GM12801 (cell line): Measurements from ENCODE around the gene SLC44A3.

ENCODE experiments used
- TF ChIP-seq, protein P1 (sequence below): IDR thresholded peaks from one replicate; pipeline ENCODE4 v1.5.1; 2011; ENCODE audit warnings: control low read depth; ENCODE audit not compliant: insufficient read length; ENCODE audit errors: extremely low read depth

SLC44A3 gene

DNA sequence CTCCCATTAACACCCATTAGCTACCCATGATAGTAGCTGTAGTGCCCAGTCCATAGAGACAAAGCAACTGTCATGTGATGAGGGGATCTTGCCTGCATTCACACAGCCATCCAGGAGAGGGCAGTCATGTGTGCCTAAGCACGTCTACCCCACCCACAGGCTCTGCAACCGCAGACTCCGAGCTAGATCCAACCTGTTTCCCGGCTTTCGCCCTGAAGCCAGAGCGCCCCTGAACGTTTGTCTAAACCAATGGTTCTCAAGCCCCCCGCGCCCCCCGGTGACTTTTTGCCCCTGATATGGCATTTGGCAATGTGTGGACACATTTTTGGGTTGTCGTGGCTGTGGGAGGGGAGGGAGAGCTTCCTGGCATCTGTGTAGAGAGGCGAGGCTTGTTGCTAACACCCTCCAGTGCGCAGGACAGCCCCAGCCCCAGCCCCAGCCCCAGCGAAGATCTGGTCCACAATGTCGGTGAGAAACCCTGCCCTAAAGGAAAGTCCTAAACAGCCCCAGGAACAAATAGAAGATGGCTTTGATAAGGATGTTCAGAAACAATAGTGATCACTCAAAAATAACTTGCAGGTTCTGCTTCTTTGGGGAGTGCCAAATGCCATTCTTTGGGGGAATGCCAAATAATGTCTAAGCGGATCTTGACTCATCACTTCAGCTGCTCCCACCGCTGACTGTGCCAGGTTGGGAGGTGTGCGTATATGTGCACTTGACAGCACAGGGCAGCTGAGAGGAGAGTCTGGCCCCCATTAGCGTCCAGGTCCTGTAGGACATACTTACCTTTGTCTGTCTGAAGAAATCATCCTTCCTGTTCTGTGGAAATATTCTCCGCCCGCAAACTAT lies 34.5 kb downstream of the SLC44A3 start:
- TF ChIP-seq, protein P1, sequence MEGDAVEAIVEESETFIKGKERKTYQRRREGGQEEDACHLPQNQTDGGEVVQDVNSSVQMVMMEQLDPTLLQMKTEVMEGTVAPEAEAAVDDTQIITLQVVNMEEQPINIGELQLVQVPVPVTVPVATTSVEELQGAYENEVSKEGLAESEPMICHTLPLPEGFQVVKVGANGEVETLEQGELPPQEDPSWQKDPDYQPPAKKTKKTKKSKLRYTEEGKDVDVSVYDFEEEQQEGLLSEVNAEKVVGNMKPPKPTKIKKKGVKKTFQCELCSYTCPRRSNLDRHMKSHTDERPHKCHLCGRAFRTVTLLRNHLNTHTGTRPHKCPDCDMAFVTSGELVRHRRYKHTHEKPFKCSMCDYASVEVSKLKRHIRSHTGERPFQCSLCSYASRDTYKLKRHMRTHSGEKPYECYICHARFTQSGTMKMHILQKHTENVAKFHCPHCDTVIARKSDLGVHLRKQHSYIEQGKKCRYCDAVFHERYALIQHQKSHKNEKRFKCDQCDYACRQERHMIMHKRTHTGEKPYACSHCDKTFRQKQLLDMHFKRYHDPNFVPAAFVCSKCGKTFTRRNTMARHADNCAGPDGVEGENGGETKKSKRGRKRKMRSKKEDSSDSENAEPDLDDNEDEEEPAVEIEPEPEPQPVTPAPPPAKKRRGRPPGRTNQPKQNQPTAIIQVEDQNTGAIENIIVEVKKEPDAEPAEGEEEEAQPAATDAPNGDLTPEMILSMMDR: peak; percentile 27

GRCh38 chr1:94855307-94855700 lies 35.1 kb downstream of the SLC44A3 start:
- TF ChIP-seq, protein P1: no peak

DNA sequence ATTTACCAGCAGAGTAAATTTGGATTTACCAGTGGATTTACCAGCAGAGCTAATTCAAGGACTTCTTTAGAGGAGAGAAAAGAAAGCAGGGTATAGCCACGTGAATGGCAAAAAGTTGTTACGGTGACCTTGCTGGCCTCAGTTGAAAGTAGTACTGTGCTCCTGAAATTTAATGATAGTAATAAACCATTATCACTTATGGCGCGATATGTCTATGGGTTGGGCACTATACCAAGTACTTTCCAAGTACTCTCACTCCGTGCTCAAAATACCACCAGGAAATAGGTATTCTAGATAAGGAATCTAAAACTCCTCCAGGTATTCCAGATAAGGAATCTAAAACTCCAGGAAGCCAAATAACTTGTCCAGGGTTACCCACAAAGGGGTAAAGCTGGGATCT lies 35.8 kb downstream of the SLC44A3 start:
- TF ChIP-seq, protein P1: no peak

DNA sequence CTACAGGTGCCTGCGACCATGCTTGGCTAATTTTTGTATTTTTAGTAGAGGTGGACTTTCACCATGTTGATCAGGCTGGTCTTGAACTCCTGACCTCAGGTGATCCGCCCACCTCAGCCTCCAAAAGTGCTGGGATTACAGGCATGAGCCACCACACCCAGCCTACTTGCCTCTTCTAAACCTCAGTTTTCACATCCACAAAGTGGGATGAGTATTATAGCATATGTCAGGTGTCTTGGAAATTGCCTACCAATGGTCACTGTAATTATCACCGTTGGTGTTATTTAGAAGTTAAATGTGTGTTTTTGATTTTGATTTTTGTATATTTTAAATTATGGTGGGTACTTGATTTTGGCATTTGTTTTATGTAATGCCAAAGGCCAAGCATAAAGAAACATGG lies 36.7 kb downstream of the SLC44A3 start:
- TF ChIP-seq, protein P1: no peak

- TF ChIP-seq, protein P1: no peak
These were observed 38.1 kb downstream of the SLC44A3 start for GRCh38 chr1:94858276-94858675.

GRCh38 chr1:94859174-94859573 lies 39.0 kb downstream of the SLC44A3 start:
- TF ChIP-seq, protein P1: no peak

GRCh38 chr1:94862718-94863117 lies 42.6 kb downstream of the SLC44A3 start:
- TF ChIP-seq, protein P1: no peak
